Thyroid gland (tissue), 4 donors: ENCODE results near the gene ZSWIM6. TPM values are rescaled to one million over a fixed set of nuclear protein-coding genes. Genes with fewer than 3 reads are reported as not detected.

ENCODE experiments used
- DNase-seq, 2 donors: peaks; one replicate each; pipeline ENCODE4 v3.0.0-alpha.2; 2019
- H3K27ac ChIP-seq, 3 donors: fragments of 200-600 bp; sonication (generic); 1 replicate in 2 of 3; 2 replicates in 1 of 3; pipeline ENCODE4 v1.5.1; 2016 to 2019; ENCODE audit warnings: mild to moderate bottlenecking in 1 of 3, moderate library complexity in 1 of 3
- H3K27me3 ChIP-seq: fragments of 200-600 bp; sonication (generic); one replicate; pipeline ENCODE4 v1.5.1; 2019
- H3K36me3 ChIP-seq, 2 donors: fragments of 200-600 bp; sonication (generic); one replicate each; pipeline ENCODE4 v1.5.1; 2016 to 2019
- H3K4me1 ChIP-seq, 2 donors: fragments of 200-600 bp; sonication (generic); one replicate each; pipeline ENCODE4 v1.5.1; 2017 to 2019
- H3K4me3 ChIP-seq, 3 donors: fragments of 200-600 bp; sonication (generic); replicated peaks in 1 of 3; 1 replicate in 2 of 3; 2 replicates in 1 of 3; pipeline ENCODE4 v1.5.1; 2016; ENCODE audit warnings: mild to moderate bottlenecking in 1 of 3
- H3K9me3 ChIP-seq: fragments of 200-600 bp; sonication (generic); one replicate; pipeline ENCODE4 v1.5.1; 2017
- POLR2A ChIP-seq, 2 donors: fragments of 450-650 bp; IDR thresholded peaks; one replicate each; pipeline ENCODE4 v1.6.1; 2017; ENCODE audit warnings: antibody characterized with exemption in 2 of 2, mild to moderate bottlenecking in 2 of 2, moderate library complexity in 1 of 2
- WGBS, 2 donors: methylation state at CpG; one replicate each; pipeline ENCODE4 v1.1.5; 2017; 5-methylcytosine and 5-hydroxymethylcytosine counted together
- intact Hi-C: fragments of 100-400 bp; cut with DNase I; formaldehyde crosslinking; loops from one replicate; pipeline ENCODE4 v1.15.1; 2023
- total RNA-seq, 4 donors: library from RNA; depleted of rRNA; stranded (reverse); fragments of >200 nt; gene quantifications; one replicate each; pipeline ENCODE4 v1.2.3, GENCODE V29; 2016
- TF ChIP-seq, protein P1 (sequence below), 6 experiments: fragments of 200-600 bp in 3 of 6; fragments of 450-650 bp in 3 of 6; sonication (generic) in 3 of 6; IDR thresholded peaks; one replicate each; pipeline ENCODE4 v1.5.1; 2016 to 2019; ENCODE audit warnings: antibody characterized with exemption in 6 of 6, mild to moderate bottlenecking in 2 of 6, inconsistent platforms in 1 of 6, moderate library complexity in 1 of 6

Gene ZSWIM6
- total RNA-seq, 4 donors from 2014 or later, result 11.8 to 20.1 (median 14.5) TPM

DNA sequence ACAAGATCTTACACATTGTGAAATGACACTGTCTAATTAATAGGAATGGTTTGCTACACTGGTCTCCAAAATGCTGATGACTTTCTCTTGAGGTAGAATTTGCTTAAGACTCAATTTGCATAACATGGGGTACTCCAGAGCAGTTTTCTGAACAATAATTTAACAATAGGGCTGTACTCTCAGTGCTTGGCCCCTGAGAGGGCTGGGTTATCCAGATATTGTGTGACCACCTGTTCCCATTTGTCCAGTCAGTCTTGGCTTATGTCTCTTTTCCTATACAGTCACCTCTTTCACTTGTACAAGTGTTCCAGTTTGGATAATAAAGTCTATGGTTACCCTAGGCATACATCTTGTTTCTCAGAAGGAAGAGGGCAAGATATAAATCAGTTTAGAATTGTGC, 17.9 kb downstream of the ZSWIM6 start:
- Histone ChIP-seq H3K27me3 (no peaks in the 10 kb centered on the region), H3K36me3 (no peaks in the 10 kb centered on the region), H3K9me3 (no peaks in the 10 kb centered on the region), H3K4me3 (no peak overlapping the region), H3K27ac (no peak overlapping the region), H3K4me1 (peaks cover 25 to 27% of the 10 kb centered on the region in 2 donors)
- intact Hi-C loops, result no loop called here
- no peak for DNase-seq
- TF ChIP-seq POLR2A (IDR thresholded peaks at IDR 0.05), result no peak
- TF ChIP-seq, protein P1, sequence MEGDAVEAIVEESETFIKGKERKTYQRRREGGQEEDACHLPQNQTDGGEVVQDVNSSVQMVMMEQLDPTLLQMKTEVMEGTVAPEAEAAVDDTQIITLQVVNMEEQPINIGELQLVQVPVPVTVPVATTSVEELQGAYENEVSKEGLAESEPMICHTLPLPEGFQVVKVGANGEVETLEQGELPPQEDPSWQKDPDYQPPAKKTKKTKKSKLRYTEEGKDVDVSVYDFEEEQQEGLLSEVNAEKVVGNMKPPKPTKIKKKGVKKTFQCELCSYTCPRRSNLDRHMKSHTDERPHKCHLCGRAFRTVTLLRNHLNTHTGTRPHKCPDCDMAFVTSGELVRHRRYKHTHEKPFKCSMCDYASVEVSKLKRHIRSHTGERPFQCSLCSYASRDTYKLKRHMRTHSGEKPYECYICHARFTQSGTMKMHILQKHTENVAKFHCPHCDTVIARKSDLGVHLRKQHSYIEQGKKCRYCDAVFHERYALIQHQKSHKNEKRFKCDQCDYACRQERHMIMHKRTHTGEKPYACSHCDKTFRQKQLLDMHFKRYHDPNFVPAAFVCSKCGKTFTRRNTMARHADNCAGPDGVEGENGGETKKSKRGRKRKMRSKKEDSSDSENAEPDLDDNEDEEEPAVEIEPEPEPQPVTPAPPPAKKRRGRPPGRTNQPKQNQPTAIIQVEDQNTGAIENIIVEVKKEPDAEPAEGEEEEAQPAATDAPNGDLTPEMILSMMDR (IDR thresholded peaks at IDR 0.05), result no peak

DNA sequence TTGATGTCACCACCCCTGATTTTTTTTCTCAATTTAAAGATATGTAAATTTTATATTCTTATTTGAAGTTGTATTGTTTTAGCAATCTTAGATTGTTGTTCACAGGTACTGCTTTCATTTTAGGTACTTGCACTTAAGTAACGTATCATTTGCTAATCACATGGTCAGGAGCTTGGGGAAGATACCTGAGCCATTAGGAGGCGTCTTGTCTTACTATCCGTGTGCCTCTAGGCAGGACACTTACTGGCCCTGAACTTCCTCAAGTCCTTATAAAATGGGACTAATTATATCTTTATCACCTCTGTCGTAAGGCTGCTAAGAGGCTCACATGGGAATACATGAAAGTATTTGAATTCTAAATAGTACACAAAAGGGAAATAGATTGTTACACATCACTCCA, 18.5 kb downstream of the ZSWIM6 start:
- Histone ChIP-seq H3K27ac (no peak overlapping the region), H3K36me3 (no peaks in the 10 kb centered on the region), H3K4me1 (peaks cover 25 to 27% of the 10 kb centered on the region in 2 donors), H3K4me3 (no peak overlapping the region), H3K27me3 (no peaks in the 10 kb centered on the region), H3K9me3 (no peaks in the 10 kb centered on the region)
- 84 to 90% methylated on average over 4 of the region's 4 CpGs for WGBS, 2 donors
- intact Hi-C loops, result no loop called here
- TF ChIP-seq POLR2A (IDR thresholded peaks at IDR 0.05), result no peak
- TF ChIP-seq, protein P1 (IDR thresholded peaks at IDR 0.05), result no peak
- no peak for DNase-seq

DNA sequence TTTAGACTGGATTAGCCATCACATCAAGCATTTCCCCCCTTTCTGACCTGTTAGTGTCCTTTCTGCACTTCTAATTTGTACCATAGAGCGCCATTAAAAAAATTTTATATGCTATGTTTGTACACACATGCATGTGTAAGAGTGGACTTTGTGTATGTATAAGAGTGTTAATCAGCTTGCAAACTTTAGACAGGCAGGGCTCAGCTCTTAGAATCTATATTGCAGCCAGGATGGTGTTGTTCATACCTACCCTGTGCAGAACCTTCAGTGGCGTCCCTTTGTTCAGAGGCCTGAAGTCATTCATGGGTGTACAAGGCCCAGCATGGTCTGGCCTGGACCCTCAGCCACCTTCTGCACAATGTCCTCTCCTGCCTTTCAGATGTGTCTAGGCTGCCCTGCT, 19.7 kb downstream of the ZSWIM6 start:
- no peaks in the 10 kb centered on the region for H3K27me3 ChIP-seq
- no peak overlapping the region for H3K4me3 ChIP-seq
- H3K36me3 ChIP-seq, result no peaks in the 10 kb centered on the region
- H3K4me1 ChIP-seq, result peaks cover 17 to 27% of the 10 kb centered on the region in 2 donors
- TF ChIP-seq, protein P1 (IDR thresholded peaks at IDR 0.05), result no peak
- no peak for TF ChIP-seq POLR2A (IDR thresholded peaks at IDR 0.05)
- H3K27ac ChIP-seq, result no peak overlapping the region
- DNase-seq, result no peak
- intact Hi-C loops, result no loop called here
- no peaks in the 10 kb centered on the region for H3K9me3 ChIP-seq
- WGBS, 2 donors, result 95 to 99% methylated on average over 2 of the region's 2 CpGs

DNA sequence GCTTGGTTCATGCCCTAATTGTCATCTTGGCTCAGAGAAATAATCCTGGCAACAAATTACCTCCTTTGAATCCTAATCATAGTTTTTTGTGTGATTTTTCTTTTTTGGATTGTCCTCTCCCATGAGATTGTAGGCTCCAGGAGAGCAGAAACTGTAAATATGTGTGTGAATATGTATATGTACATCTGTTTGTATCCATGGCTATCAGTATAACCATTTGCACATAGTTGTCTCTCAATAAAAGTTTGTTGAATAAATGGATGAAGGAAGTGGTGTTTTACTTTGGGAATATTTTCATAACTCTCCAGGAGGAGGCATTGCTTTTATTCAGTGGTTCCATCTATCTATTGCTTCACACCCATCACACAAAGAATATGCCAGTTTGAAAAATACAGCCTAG, 20.1 kb downstream of the ZSWIM6 start:
- no peak for TF ChIP-seq POLR2A (IDR thresholded peaks at IDR 0.05)
- TF ChIP-seq, protein P1 (IDR thresholded peaks at IDR 0.05), result no peak
- H3K4me3 ChIP-seq, result no peak overlapping the region
- H3K27ac ChIP-seq, result no peak overlapping the region
- no peaks in the 10 kb centered on the region for H3K36me3 ChIP-seq
- DNase-seq, result no peak
- intact Hi-C loops, result no loop called here
- no peaks in the 10 kb centered on the region for H3K27me3 ChIP-seq
- H3K9me3 ChIP-seq, result no peaks in the 10 kb centered on the region
- peaks cover 16 to 27% of the 10 kb centered on the region in 2 donors for H3K4me1 ChIP-seq

DNA sequence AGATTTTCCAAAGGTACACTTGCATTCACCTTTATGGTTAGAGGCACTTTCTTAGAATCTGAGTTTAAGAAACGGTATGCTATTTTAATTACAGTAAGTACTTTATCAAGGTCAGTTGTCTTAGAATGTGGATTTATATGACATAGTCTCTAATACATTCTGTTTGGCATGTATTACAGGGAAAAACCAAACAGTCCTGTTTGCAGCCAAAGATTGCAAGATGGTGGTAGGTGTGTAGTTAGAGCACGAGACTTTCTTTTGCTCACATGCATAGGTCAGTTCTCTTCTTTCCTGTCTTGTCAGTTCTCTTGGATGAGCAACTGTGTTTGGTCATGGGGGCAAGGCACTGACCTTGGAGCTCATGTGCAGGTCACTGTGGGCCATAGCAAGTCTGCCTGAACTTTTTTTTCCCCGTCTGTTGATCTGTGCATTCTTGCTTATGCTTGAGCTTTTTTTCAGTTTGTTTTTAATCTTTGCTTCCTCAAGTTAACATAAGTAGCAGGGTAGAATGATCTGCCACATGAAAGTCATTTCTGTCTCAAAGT, 20.6 kb downstream of the ZSWIM6 start:
- no peaks in the 10 kb centered on the region for H3K36me3 ChIP-seq
- H3K9me3 ChIP-seq, result no peaks in the 10 kb centered on the region
- H3K4me1 ChIP-seq, result peaks cover 16 to 27% of the 10 kb centered on the region in 2 donors
- H3K4me3 ChIP-seq, result no peak overlapping the region
- intact Hi-C loops, result no loop called here
- TF ChIP-seq POLR2A (IDR thresholded peaks at IDR 0.05), result no peak
- TF ChIP-seq, protein P1 (IDR thresholded peaks at IDR 0.05), result no peak
- no peaks in the 10 kb centered on the region for H3K27me3 ChIP-seq
- H3K27ac ChIP-seq, result no peak overlapping the region
- WGBS, 2 donors, result 85 to 90% methylated on average over 3 of the region's 3 CpGs
- DNase-seq, result no peak
